HG03439 (cell line): ENCODE results near the gene CAMTA1.

Experiments
- ATAC-seq: cut with Tn5 transposase; IDR thresholded peaks from one replicate; pipeline ENCODE4 v1.9.1; 2021; ENCODE audit warnings: mild to moderate bottlenecking, moderate library complexity; ENCODE audit not compliant: unreplicated experiment

The CAMTA1 gene

DNA sequence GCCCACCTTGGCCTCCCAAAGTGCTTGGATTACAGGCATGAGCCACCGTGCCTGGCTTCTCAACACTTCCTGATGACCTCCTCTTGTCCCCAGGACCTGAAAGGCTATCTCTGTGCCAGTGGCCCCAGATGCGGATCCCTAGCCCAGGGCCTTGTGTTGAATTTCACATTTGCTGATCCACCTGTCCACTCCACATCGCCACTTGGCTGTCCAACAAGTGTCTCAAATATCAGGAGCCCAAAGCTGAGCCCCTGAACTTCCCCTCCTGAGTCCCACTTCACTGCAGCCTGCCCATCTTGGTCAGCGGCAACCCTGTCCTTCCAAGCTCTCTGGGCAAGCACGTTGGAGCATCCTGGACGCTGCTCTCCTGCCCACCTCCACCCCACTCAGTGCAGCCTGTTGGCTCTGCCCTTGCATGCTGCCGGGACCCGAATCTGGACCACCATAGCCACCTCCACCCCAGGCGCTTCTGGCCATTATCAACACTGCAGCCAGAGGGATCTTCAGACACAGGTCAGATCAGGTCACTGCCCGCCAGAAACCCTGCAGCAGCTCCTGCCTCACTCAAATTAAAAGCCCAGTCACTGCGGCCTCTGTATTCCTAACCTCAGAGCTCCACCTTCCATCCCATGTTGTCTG is 633.3 kb downstream of the CAMTA1 start:
- ATAC-seq, result no peak

DNA sequence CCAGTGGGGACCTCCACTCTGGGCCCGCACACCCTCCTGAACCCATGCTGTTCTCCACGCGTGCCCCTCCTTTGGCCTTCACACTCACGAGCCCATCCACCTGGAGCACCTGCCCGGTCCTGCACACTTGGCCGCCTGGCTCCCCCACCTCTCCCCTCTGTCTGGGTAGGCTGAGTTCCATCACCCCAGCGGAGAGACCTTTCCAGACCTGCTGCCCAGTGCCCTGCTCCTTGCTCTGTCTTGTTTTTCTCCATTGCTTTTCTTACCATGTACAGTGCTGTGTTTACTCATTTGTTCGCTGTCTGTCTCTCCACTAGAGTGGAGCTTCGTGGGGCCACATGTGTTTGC is 634.8 kb downstream of the CAMTA1 start:
- no peak for ATAC-seq

DNA sequence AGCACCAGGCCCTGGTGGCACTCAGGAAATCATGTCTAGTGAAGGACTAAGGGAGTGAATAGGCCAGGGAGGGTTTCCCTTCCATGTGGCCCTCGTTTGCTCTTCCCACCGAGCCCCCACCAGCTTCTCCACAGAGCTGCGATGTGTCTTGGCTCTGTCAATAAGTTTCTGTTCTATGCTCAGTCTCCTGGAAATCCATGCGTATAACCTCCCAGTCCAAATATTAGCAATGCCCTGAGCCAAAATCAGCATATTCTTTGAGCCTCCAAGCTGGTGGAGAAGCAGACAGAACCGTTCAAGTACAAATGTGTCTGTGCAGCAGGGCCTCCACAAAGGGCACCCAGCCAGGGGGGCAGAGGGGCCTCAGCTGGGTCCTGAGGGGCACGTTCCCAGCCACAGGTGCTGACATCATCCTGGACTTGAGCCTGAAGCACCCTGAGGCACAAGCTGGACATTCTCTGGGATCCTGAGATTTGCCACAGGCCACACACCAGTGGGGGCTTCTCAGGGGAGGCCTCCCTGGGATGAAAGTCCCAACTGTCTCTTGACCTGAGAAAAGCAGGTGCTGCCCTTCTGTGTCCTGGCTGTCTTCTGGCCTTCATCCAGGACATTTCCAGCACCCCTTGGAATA is 635.3 kb downstream of the CAMTA1 start:
- no peak for ATAC-seq

DNA sequence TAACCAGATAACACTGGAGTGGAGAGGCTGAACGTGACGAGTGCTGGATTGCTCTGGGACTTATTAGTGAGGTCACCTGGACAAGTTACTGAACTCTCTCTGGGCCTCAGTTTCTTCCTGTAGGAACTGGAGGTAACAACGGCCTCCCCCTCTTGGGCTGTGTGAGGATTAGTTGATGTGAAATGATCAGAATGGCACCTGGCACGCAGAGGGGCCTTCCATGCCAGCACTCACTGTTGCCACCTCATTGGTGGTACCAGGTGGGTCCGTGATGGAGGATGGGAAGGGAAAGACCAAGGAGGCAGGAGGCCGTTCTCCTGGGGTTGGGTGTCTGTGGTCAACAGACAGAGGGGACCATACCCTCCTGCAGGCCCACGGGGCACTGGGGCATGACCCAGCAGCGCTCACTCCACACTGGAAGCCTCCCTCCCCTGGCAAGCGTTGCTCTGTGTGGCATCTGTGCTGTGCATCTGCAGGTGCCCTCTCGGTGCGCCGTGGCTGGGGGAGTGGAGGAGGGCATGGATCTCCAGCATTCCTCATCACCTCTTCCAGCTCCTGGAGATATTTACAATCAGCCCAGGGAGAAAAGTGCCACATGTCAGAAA is 636.3 kb downstream of the CAMTA1 start:
- ATAC-seq, result no peak

DNA sequence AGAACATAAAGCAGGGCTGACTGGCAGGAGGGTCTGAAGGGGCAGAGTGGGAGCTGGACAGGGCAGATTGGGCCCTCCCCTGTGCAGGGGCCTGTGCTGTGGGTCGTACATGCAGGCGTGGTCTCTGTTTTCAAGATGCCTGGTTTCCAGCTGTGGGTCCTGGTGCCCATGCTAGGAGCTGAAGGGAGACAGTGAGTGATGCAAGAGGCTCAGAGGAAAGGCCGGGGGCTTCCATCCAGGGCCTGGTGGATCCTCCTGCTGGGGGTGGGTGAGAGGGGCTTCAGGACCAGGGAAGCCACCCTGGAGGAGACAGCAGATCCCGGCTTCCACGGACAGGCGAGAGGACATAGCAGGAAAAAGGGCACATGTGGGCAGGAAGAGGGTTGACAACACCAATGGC is 636.8 kb downstream of the CAMTA1 start:
- ATAC-seq, result no peak

DNA sequence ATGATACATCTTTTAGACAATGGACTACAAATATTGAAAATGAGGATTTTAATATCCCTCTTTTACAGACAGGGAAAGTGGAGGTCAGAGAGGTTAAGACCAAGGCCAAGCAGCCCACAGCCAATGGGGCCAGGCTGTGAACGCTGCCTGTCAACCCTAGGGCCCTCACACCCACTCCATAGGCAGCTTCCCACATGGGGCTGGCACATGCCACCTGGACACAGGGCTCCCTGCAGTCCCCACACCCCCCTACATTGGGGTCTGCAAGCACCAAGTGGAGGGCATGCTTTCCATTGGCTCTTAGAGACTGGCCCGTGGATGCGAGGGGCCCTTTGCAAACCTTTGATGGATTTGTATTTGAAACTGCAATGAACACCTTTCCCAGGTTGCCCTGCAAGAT is 637.3 kb downstream of the CAMTA1 start:
- no peak for ATAC-seq

DNA sequence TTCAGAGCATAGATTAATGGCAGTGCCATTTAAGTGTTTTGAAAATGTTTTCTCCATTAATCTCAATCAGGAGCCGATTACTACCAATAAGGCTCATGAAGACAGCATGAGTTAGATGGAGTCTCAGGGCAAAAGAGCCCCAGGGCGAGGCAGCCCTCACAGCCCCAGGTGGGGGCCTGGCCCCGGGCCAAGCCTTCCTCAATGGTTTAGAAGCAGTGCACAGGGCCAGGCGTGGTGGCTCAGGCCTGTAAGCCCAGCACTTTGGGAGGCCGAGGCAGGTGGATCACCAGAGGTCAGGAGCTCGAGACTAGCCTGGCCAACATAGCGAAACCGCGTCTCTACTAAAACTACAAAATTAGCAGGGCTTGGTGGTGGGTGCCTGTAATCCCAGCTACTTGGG is 637.7 kb downstream of the CAMTA1 start:
- no peak for ATAC-seq

DNA sequence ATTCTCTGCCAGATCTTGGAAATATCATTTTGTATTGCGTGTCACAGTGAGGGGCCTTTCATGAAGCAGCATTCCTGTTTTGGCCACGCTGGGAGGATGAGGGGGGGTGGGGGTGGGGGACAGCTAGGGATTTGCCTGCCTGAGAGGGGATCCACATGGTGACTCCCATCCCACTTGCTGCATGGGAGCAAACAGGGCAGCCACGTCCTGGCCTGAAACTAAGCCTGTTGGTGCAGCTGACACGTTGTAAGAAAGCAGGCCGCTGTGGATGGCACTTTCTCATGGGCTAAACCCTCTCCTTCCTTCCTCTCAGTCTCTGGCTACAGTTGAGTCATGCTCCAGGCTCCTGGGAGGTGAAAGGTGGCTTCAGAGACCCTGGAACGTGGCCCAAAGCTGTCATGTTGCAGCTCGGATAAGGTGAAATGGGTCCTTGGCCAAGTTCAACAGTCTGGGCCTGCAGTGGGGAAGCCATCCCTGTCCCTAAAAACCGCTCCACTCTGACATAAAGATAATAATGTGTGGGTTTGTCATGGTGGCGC is 639.2 kb downstream of the CAMTA1 start:
- no peak for ATAC-seq

DNA sequence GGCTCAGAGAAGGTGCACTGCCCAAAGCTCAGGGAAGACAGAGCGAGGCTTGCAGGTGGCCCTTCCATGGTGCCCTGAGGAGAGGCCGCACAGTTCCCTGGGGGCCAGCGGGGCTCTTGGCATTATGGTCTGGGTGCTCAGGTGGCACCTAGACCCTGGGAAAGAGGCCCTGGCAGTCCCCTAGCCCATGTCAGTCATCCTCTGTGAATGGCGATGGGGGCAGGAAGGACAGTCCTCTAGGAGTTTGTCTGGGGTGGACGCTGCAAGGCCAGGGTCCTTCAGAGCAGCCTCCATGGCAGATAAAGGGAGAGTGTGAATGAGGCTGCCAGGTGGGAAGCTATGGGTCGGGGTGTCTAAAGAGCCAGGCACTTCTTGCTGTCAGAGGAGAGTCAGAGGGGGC is 640.0 kb downstream of the CAMTA1 start:
- no peak for ATAC-seq

DNA sequence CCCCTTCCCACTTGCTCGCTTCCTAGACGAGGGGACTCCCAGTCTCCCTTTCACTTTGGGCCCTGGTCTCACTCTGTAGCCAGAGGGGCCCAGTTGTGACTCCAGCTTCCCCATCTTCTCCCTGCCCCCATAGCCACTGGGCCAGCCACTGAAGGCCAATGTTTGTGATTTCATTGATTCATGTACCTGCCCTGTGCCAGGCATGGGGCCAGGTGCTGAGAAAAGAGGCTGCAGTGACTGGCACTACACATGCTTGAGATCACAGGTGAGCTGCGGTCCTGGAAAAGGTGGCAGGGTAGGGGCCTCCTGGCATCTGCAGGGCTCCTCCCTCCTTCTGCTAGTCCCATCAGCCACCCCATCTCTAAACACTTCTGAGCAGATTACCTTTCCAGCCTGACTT is 640.5 kb downstream of the CAMTA1 start:
- no peak for ATAC-seq

DNA sequence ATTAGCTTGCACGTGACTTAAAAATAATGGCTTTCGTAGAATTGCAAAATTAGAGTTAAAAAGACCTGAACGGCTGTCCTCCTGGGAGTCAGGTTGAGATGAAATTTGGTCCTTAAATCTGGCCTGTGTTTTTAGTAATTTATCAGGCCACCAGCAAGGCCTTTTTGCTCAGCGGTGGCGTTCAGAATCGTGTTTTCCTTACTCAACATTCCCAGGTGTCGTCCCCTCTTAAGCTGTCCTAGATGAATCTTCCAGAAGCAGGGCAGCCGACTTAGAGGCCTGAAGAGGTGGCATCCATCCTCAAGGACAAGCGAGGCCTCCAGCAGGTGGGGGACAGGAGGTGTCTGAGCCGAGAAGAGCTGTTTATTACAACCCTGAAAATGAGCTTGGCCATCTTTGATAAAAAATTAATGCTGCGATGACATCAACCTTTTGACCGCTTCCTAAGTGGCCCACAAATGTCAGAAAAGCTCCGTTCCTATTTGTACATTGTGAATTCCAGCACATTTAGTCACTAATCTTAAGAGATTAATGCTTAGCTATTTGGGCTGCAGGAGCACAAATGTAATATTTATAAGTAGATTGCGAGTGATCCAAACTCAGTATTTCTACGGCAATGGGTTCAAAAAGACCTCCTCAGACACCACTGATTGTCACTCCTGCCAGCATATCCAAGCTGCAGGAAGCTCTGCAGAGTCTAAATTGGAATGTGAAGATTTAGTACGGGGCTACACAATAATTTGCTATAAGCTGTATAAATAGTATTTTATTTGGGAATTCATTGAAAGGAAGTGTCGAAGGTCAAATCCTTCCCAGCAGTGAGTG is 641.7 kb downstream of the CAMTA1 start:
- ATAC-seq, result no peak

DNA sequence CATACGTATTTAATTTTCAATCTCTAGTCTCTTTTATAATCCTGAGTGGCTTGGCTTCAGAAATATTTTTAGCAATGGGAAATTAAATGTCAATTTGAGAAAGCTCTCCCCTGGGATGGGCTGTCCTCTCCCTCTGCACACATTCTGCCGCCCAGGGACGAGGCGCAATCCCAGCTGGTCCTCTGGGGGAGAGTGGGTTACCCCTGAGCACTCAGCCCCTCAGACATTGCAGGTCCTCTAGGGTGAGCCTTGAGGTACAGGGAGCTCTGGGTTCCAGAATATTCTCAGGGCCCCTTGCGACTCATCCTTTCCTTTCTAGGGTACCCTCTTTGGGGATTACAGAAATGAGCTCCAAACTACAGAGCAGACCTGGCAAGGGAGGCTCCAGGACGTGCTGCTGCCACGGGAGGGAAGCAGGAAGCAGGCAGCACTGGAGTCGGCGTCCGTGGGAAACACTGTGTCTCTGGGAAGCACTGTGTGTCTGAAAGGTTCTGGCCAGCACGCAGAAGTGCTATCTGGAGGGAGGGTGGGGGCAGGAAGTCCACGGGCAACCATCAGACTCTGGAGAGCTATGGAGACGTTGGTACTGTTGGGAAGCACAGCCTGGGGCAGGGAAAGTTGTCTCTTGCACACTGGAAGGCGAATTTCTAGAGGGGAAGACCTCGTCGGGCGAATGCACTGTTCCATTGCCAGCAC is 642.5 kb downstream of the CAMTA1 start:
- ATAC-seq, result no peak

DNA sequence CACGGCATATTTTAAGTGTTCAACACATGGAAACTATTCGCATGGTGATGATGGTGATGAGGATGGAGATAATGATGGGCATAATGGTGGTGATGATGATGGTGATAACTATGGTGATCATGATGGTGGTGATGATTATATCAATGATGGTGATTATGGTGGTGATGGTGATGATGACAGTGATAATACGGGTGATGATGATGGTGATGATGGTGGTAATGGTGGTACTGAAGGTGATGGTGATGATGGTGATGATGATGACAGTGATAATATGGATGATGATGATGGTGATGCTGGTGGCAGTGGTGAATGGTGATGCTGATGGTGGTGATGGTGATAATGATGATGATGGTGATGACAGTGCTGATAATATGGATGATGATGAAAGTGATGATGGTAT is 644.0 kb downstream of the CAMTA1 start:
- no peak for ATAC-seq

DNA sequence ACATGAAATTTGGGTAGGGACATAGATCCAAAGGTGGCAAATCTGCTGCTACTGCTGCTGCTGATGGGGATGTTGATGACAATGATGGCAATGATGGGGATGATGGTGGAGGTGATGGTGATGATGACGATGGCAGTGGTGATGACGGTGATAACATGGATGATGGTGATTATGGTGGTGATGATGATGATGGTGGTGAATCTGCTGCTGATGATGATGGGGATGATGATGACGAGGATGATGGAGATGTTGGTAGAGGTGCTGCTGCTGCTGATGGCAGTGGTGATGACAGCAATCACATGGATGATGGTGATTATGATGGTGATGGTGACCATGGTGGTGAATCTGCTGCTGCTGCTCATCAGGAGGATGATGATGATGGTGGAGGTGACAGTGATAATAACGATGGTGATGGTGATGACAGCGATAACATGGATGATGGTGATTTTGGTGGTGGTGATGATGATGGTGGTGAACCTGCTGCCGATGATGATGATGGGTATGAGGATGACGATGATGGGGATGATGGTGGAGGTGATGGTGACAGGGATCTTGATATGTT is 644.9 kb downstream of the CAMTA1 start:
- ATAC-seq, result no peak

DNA sequence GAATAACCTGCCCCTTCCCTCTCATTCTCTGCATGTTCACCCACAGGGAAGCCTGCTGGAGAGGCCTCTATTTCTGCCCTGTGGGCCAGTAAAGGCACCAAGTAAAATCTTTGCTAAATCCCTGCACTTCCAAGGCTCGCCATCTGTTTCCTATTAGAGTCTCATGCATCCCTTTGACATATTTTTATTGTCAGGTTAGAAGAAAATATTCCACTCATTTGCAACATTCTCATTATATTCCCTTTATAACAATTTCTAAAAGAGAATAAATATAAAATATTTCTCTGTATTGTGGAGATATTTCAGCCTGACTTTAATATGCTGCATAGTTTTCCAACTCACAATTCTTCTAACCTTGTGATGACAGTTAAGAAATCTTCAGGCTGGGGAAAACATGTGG is 645.4 kb downstream of the CAMTA1 start:
- ATAC-seq, result no peak

DNA sequence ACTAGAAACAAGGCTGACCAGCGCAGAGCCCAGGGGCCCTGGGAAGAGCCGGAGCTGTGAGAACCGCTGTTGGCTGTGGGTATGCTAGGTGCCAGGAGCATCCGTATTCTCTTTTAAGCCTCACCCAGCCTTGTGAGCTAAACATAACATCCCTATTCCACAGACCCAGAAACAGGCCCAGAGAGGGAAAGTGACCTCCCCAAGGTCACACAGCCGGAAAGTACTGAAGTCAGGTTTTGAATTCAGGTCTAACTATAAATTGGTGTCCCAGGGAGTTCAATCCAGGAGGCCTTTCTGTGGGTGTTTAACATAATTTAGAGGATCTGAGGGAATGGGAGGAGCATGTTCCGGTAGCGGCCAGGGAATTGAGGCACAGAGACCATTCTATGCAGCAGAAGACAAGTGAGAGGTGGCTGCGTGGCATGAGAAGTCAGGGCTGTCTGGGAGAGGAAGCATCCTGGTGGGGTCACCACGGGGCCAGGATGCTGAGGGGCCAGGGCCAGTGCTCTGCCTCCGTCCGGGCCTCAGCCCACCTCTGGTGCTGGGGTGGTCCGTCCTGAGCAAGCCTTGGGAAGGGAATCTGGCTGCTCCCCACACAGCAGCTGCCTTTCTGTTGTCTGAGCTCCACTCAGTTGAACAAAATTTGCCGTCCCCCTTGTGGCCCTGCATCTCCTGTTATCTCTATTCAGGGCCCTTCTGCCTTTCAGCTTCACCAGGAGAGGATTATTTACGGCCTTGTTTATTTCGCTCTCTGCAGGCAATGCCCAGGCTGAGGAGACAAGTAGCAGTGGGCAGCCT is 647.0 kb downstream of the CAMTA1 start:
- ATAC-seq, result no peak

DNA sequence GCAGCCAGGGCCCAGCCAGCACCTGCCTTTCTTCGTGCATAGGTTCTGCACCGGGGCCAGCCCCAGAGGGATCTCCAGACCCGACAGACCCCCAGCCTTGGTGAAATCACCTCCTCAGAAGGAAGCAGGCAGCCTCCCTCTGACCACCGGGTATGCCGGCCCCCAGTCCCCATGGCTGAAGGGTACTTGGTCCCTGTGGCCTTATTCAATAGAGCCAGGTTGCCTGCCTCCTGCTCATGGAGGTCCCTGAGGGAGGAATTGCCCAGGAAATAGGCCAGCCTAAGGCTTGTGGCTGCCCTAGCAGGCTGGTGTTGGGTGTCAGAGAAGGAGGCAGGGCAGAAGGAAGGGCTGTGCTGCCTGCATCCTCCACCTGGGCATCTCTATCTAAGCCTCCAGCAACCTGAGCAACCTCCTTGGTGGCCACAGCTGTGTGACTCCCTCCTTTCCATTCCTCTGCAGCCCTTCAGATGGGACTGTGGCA is 647.7 kb downstream of the CAMTA1 start:
- no peak for ATAC-seq

DNA sequence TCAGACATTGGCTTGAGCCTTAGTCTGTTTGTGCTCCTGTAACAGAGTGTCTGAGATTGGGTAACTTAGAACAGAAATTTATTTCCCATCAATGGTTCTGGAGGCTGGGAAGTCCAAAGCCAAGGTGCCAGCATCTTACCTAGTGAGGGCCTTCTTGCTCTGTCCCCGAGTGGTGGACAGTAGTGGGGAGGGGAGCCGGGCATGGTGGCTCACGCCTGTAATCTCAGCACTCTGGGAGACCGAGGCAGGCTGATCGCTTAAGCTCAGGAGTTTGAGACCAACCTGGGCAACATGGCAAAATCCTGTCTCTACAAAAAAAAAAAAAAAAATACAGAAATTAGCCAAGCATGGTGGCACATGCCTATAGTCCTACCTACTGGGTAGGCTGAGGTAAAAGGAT is 649.3 kb downstream of the CAMTA1 start:
- ATAC-seq, result no peak

DNA sequence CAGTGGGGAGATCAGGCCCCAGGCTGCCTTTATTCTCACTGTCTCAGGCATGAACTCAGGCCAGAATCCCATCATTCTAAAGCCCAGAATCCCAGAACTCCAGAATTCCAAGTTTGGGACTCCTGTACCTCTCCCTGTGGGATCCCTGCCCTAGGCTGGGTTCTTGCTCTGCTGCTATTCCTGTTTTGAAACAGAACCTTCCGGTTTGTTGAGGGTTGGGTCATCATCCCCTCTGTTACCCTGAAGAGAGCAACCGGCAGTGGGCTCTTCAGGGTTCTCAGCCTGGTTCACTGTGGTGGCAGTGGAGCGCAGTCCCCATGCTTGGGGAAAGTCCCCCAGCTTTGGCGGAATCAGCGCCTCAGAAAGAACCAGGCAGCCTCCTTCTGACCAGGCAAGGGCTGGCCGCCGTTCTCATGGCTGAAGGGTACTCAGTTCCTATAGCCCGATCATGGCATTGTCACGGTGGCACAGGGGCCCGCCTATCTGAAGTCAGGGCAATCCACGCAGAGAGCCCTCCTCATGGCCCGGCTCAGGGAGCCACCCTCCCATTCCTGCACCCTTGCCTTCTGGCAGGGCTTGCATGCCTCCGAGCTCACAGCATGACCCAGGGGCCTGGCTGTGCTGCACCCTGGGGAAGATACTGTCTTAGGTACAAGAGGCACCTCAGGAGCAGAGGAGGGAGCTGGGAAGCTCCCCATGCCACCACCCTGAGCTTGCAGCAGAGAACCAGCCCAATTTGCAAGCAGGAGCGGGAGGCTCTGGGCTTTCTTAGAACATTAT is 650.2 kb downstream of the CAMTA1 start:
- no peak for ATAC-seq
